K562 (cell line): Measurements from ENCODE around the gene PTPRM. TPM values are rescaled to one million over a fixed set of nuclear protein-coding genes. Genes with fewer than 3 reads are reported as not detected.

Experiments used
- ATAC-seq: fragments of 200-7000 bp; cut with Tn5 transposase; 3 replicates; pipeline ENCODE4 v1.9.1; 2020; ENCODE audit warnings: moderate library complexity
- BruUV-seq: library from RNA; stranded (reverse); fragments of 400-500 nt; replicated peaks from 2 replicates; lab custom pipeline; 2021; lab: Mats Ljungman, UMichigan
- CTCF ChIA-PET: fragments of 300-600 bp; formaldehyde crosslinking; extraction: SDS; loops from one replicate; lab custom pipeline; 2021; ENCODE audit warnings: low intra/inter-chr PET ratio; lab: Yijun Ruan, JAX
- POLR2A ChIA-PET: fragments of 300-600, 350-650 bp; sonication (Branson Sonifier 250); formaldehyde crosslinking; extraction: SDS; loops from one replicate; lab custom pipeline; 2021; ENCODE audit warnings: antibody characterized with exemption, inconsistent platforms; lab: Yijun Ruan, JAX
- DNase-seq, 4 experiments: peaks; one replicate each; pipeline versions ENCODE4 v3.0.0 to v3.0.0-alpha.2; 2011 to 2018; ENCODE audit warnings: low spot score in 3 of 4, mixed read lengths in 3 of 4; ENCODE audit errors: extremely low read depth in 1 of 4
- FAIRE-seq: peaks from 2 replicates; lab custom pipeline; 2011; peaks lifted over from hg19 to GRCh38; lab: Jason Lieb, UNC
- H2AFZ ChIP-seq: 2 replicates; pipeline ENCODE4 v1.6.0; 2011; ENCODE audit warnings: low read depth, low read length, control low read depth, inconsistent platforms
- H3K27ac ChIP-seq: fragments of 200-600 bp; 3 replicates; pipeline ENCODE4 v1.8.0; 2011; ENCODE audit warnings: low read depth, mild to moderate bottlenecking, control low read depth, inconsistent platforms, low read length, moderate library complexity, mixed read lengths; ENCODE audit errors: extremely low read depth
- H3K27me3 ChIP-seq, 2 experiments: fragments of 300-600 bp in 1 of 2; 2 replicates in 1 of 2; 3 replicates in 1 of 2; pipeline versions ENCODE4 v1.6.0 to v1.8.0; 2011; ENCODE audit warnings: inconsistent platforms in 2 of 2, low read length in 2 of 2, mild to moderate bottlenecking in 1 of 2, mixed read lengths in 1 of 2, moderate library complexity in 1 of 2; ENCODE audit not compliant: control insufficient read depth in 2 of 2, insufficient read depth in 2 of 2
- H3K36me3 ChIP-seq: fragments of 300-600 bp; 3 replicates; pipeline ENCODE4 v1.8.0; 2011; ENCODE audit warnings: mild to moderate bottlenecking, low read length, inconsistent platforms; ENCODE audit not compliant: control insufficient read depth, insufficient read depth
- H3K4me1 ChIP-seq, 2 experiments: fragments of 200-600 bp in 1 of 2; replicated peaks in 1 of 2; 2 replicates in 1 of 2; 3 replicates in 1 of 2; pipeline versions ENCODE4 v1.5.1 to v1.8.0; 2011; ENCODE audit warnings: inconsistent platforms in 2 of 2, low read length in 2 of 2, mild to moderate bottlenecking in 1 of 2, mixed read lengths in 1 of 2, moderate library complexity in 1 of 2; ENCODE audit not compliant: control insufficient read depth in 2 of 2, insufficient read depth in 2 of 2
- H3K4me2 ChIP-seq: 2 replicates; pipeline ENCODE4 v1.6.1; 2011; ENCODE audit warnings: low read length, control low read depth, inconsistent platforms, mixed read lengths; ENCODE audit not compliant: insufficient read depth
- H3K4me3 ChIP-seq: fragments of 200-600 bp; sonication (generic), shearing (Covaris generic); 2 replicates; pipeline ENCODE4 v1.5.1; 2016; ENCODE audit warnings: control low read depth, inconsistent platforms
- H3K79me2 ChIP-seq: fragments of 200-600 bp; 3 replicates; pipeline ENCODE4 v1.8.0; 2011; ENCODE audit warnings: low read length, inconsistent platforms; ENCODE audit not compliant: control insufficient read depth, insufficient read depth
- H3K9ac ChIP-seq, 2 experiments: 2 replicates each; pipeline versions ENCODE4 v1.6.0 to v1.6.1; 2011; ENCODE audit warnings: low read depth in 2 of 2, low read length in 2 of 2, control low read depth in 1 of 2, inconsistent platforms in 1 of 2, mild to moderate bottlenecking in 1 of 2, mixed read lengths in 1 of 2; ENCODE audit not compliant: insufficient read depth in 1 of 2
- H3K9me1 ChIP-seq: one replicate; pipeline ENCODE4 v1.6.0; 2011; ENCODE audit warnings: inconsistent platforms, mild to moderate bottlenecking, low read length, moderate library complexity; ENCODE audit not compliant: control insufficient read depth, insufficient read depth
- H3K9me3 ChIP-seq: replicated peaks from 2 replicates; pipeline ENCODE4 v1.5.1; 2011; ENCODE audit warnings: low read depth, low read length, inconsistent platforms; ENCODE audit not compliant: control insufficient read depth, insufficient read depth
- H4K20me1 ChIP-seq: replicated peaks from 2 replicates; pipeline ENCODE4 v1.6.1; 2011; ENCODE audit warnings: low read length, inconsistent platforms, mixed read lengths; ENCODE audit not compliant: control insufficient read depth, insufficient read depth
- BCOR ChIP-seq: fragments of 450-650 bp; IDR thresholded peaks from 2 replicates; pipeline ENCODE4 v1.6.1; 2016
- CCNT2 ChIP-seq: IDR thresholded peaks from 2 replicates; pipeline ENCODE4 v1.6.1; 2011; ENCODE audit warnings: borderline replicate concordance, low read depth, mild to moderate bottlenecking, moderate library complexity, mixed read lengths, low read length; ENCODE audit not compliant: insufficient read length; ENCODE audit errors: extremely low read depth
- COPS2 ChIP-seq: fragments of 450-650 bp; conservative IDR thresholded peaks from 2 replicates; pipeline ENCODE4 v1.6.1; 2016; ENCODE audit warnings: mild to moderate bottlenecking, moderate library complexity
- CREB5 ChIP-seq: fragments of 250-450 bp; sonication (Bioruptor Pico); IDR thresholded peaks from 2 replicates; pipeline ENCODE4 v1.5.0; 2020; ENCODE audit warnings: mild to moderate bottlenecking
- HLTF ChIP-seq: fragments of 450-650 bp; IDR thresholded peaks from 2 replicates; pipeline ENCODE4 v1.6.1; 2016
- PHF20 ChIP-seq: fragments of 450-650 bp; IDR thresholded peaks from 2 replicates; pipeline ENCODE4 v1.6.1; 2018; ENCODE audit not compliant: partially characterized antibody
- POLR3A ChIP-seq: IDR thresholded peaks from 2 replicates; pipeline ENCODE4 v1.6.1; 2011; ENCODE audit warnings: borderline replicate concordance, mild to moderate bottlenecking, moderate library complexity; ENCODE audit not compliant: insufficient read length, insufficient read depth; ENCODE audit errors: extremely low read depth
- PPARD ChIP-seq: fragments of 250-450 bp; sonication (Bioruptor Pico); IDR thresholded peaks from 2 replicates; pipeline ENCODE4 v1.8.0; 2022; ENCODE audit warnings: inconsistent platforms, mild to moderate bottlenecking, moderate library complexity
- XRCC4 ChIP-seq: IDR thresholded peaks from one replicate; pipeline ENCODE4 v1.6.1; 2011; ENCODE audit not compliant: insufficient read depth, insufficient read length; ENCODE audit errors: extremely low read depth
- ZNF232 ChIP-seq: sonication (generic); formaldehyde crosslinking; IDR thresholded peaks from 2 replicates; pipeline ENCODE4 v1.8.0; 2022; ENCODE audit warnings: mild to moderate bottlenecking, missing genetic modification reagents
- ZNF253 ChIP-seq: fragments of 250-450 bp; sonication (Bioruptor Pico); conservative IDR thresholded peaks from 2 replicates; pipeline ENCODE4 v1.6.1; 2021; ENCODE audit warnings: mild to moderate bottlenecking
- ZNF318 ChIP-seq, 2 experiments: fragments of 450-650 bp; IDR thresholded peaks; 2 replicates each; pipeline ENCODE4 v1.6.1; 2016; ENCODE audit warnings: mild to moderate bottlenecking in 2 of 2, borderline replicate concordance in 1 of 2, low read depth in 1 of 2, moderate library complexity in 1 of 2
- WGBS: fragments of 100-300 bp; shearing (Covaris generic); methylation state at CpG from one replicate; pipeline ENCODE4 v1.1.6; 2016; ENCODE audit warnings: low coverage, mixed read lengths; ENCODE audit not compliant: insufficient coverage; ENCODE audit errors: missing lambda C conversion rate; 5-methylcytosine and 5-hydroxymethylcytosine counted together
- in situ Hi-C: fragments of 300-500 bp; cut with MboI; formaldehyde crosslinking; loops from 4 replicates; pipeline ENCODE4 v1.15.0; 2018; ENCODE audit warnings: inconsistent platforms, mixed read lengths
- intact Hi-C: fragments of 100-400 bp; cut with micrococcal nuclease; formaldehyde crosslinking; loops from 2 replicates; pipeline ENCODE4 v1.14.2; 2022
- polyA plus RNA-seq, 8 experiments: library from polyadenylated mRNA; depleted of rRNA in 4 of 8; stranded (reverse) in 5 of 8; unstranded in 3 of 8; fragments of >200 nt; fragmentation: Nextera tagmentation in 2 of 8; fragmentation: Illumina TruSeq in 1 of 8; extraction: Ambion mirVana in 2 of 8; extraction: Trizol in 1 of 8; gene quantifications; 2 replicates each; pipeline versions ENCODE4 v1.2.1 to v1.2.3, GENCODE V29; 2011 to 2014; ENCODE audit warnings: inconsistent platforms in 1 of 8, missing spikeins in 1 of 8
- total RNA-seq, 7 experiments: library from RNA; depleted of rRNA in 6 of 7; stranded (reverse); fragments of >200 nt in 6 of 7; fragmentation: Illumina TruSeq in 2 of 7; extraction: Trizol in 2 of 7; gene quantifications; 2 replicates each; pipeline versions ENCODE4 v1.2.1 to v1.2.3, GENCODE V29; 2011 to 2021; ENCODE audit warnings: low replicate concordance in 1 of 7
- TF ChIP-seq, protein P1 (sequence below): sonication (generic); formaldehyde crosslinking; IDR thresholded peaks from 2 replicates; pipeline ENCODE4 v1.8.1; 2023; ENCODE audit warnings: mild to moderate bottlenecking, missing genetic modification reagents, moderate library complexity

PTPRM gene
- total and polyA plus RNA-seq, 9 of the 15 experiments (the other 6 are each of a cell fraction or from before 2014, with no cell fraction given): 0.03 to 0.16 (median 0.08) TPM; not detected in 3

GRCh38 chr18:8188184-8188583 is 621.1 kb downstream of the PTPRM start:
- no TSS peak for BruUV-seq
- no peaks in the 10 kb centered on the region for H3K79me2 ChIP-seq
- H3K4me3 ChIP-seq: no peak overlapping the region
- H3K36me3 ChIP-seq: no peaks in the 10 kb centered on the region
- no peaks in the 10 kb centered on the region for H3K9me1 ChIP-seq
- no peaks in the 10 kb centered on the region for H3K9me3 ChIP-seq
- H4K20me1 ChIP-seq: no peaks in the 10 kb centered on the region
- H3K9ac ChIP-seq: no peak overlapping the region
- ATAC-seq (no peak), DNase-seq (no peak), FAIRE-seq (no peak)
- no peak overlapping the region for H3K4me2 ChIP-seq
- CTCF ChIA-PET: no interaction called here
- intact Hi-C loops: no loop called here
- in situ Hi-C loops: no loop called here
- WGBS: under 1% methylated on average over 7 of the region's 7 CpGs
- H3K27ac ChIP-seq: no peak overlapping the region
- no peaks in the 10 kb centered on the region for H3K4me1 ChIP-seq
- peaks cover 4 to 5% of the 10 kb centered on the region in 2 experiments; a peak in 2 of 5 replicates for H3K27me3 ChIP-seq
- POLR2A ChIA-PET: no interaction called here
- no peak overlapping the region for H2AFZ ChIP-seq
- TF ChIP-seq CCNT2 (no peak), CREB5 (no peak), POLR3A (no peak), ZNF318 (IDR thresholded peaks at IDR 0.05; ENCODE audit: borderline replicate concordance in 1 of 2, low read depth in 1 of 2) (no peak), ZNF232 (no peak), HLTF (no peak), BCOR (no peak), XRCC4 (no peak), PHF20 (no peak), ZNF253 (CRISPR knock-in tag) (no peak), COPS2 (no peak), PPARD (CRISPR knock-in tag) (no peak)
- TF ChIP-seq, protein P1, sequence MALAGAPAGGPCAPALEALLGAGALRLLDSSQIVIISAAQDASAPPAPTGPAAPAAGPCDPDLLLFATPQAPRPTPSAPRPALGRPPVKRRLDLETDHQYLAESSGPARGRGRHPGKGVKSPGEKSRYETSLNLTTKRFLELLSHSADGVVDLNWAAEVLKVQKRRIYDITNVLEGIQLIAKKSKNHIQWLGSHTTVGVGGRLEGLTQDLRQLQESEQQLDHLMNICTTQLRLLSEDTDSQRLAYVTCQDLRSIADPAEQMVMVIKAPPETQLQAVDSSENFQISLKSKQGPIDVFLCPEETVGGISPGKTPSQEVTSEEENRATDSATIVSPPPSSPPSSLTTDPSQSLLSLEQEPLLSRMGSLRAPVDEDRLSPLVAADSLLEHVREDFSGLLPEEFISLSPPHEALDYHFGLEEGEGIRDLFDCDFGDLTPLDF (CRISPR knock-in tag): no peak
